NCI-H774 (cell line): ENCODE data around the gene CYTL1.
"Not testable (repeated sequence)": the region's sequence is repeated elsewhere in the genome, so short reads cannot be mapped to it uniquely, and the experiment has no call there.

Experiments
- DNase-seq: peaks from one replicate; lab custom pipeline; 2025; lab: John Stamatoyannopoulos, UW

The CYTL1 gene

DNA sequence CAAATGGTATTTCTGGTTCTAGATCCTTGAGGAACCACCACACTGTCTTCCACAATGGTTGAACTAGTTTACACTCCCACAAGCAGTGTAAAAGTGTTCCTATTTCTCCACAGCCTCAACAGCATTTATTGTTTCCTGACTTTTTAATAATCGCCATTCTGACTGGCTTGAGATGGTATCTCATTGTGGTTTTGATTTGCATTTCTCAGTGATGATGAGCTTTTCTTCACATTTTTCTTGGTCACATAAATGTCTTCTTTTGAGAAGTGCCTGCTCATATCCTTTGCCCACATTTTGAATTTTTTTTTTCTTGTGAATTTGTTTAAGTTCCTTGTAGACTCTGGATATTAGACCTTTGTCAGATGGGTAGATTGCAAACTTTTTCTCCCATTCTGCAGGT, 22.3 kb downstream of the CYTL1 start:
- not testable (repeated sequence) for DNase-seq

DNA sequence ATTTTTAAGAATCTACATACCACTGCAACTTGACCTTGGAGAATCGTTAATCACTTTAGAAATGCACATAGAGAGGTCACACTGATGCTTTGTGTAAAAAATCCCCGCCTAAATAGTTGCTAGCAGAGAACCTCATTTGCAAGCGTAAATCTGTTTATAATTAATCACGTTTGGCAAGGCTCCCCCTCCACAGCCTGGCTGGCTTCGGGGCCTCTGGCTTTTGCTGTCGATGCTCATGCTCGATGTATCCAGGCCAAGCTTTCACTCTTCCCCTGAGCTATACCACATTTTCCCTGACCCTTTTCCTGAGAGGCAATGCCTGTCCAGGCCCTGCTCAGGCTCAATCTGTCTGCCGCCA, 23.4 kb downstream of the CYTL1 start:
- no peak for DNase-seq

DNA sequence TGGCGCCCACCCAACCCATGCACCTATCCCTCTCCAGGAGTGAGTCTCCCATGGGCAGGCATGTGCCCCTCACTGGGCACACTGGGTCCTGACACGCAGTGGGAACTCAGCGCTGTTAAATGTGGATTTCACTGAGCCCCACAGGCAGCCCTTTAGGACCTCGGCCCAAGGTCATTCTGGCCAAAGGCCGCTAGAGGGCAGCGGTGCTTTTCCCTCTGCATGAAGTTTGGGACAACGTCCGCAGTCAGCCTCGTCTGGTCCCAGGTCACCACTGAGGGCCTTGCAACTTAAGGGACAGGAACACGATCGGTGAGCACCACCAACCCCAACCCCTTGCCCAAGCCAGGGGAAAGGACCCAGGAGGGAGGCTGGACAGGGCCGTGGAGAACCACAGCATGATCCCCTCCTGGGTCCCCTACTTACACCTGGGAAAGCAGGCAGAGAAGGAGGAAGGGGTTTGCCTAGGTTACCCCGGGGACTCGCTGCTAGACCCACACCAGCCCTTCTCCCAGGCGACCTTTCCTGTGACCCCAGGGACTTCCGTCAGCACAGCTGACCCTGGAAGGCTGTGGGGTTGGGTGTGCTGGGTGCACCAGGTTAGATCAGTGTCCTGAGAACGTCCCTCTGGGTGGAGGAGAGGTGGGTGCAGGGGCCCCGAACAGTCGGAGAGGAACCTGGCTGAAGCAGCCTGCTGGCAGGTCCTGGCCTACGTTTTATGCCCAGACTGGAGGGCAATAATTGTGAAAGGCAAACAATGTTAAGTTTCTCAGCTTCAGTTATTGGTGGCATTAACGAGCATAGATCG, 24.0 kb downstream of the CYTL1 start:
- peak; percentile 57 for DNase-seq

DNA sequence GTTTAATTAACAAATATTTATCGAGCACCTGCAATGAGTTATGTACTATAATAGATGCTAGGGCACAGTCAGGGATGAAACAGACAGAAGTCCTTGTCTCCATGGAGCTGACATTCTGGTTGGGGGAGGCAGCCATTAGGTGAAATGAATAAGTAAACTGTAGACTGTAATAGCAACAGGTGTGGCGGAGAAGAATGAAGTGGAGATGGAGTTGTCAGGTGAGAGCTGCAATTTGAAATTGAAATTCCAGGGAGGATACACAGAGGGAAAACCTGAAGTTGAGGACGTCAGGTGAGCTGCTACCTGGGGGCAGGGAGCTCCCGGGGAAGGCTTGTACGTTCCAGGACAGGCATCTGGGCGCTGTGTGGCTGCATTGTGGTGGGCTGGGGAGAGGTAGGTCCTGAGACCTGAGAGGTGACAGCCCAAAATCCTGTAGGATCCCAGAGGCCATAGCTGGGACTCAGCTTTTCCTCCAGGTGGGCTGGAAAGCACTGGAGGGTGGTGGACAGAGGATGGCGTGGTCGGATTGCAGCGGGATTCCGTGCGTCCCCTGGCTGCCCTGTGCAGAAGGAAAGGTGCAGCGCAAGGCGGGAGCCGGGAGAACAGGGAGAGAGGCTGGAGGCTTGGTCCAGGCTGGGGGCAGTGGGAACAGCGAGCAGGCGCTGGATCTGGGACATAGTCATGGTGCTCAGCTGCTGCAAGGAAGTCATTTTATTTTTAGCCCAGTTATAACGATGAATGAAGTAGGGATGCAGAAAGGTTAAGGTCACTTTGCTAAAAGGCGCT, 24.8 kb downstream of the CYTL1 start:
- DNase-seq = peak; percentile 33

DNA sequence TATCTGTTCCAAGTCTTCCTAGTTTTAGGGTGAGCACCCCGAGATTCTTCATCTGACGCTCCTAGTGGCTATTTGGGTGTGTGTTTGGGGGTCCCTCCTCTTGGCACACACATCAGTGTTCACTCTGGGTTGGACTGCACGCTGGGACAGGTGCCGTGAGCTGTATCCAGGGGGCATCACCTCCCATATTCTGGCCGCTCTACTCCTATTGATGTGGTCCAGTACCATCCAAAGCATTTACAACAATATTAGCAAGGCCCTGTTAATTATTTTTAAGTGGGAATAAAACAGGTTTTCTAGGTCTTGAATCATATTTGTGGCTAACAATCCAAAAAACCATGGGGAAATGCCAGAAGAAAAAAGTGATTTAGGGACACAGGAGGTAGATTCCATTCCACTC, 26.4 kb downstream of the CYTL1 start:
- DNase-seq = no peak

DNA sequence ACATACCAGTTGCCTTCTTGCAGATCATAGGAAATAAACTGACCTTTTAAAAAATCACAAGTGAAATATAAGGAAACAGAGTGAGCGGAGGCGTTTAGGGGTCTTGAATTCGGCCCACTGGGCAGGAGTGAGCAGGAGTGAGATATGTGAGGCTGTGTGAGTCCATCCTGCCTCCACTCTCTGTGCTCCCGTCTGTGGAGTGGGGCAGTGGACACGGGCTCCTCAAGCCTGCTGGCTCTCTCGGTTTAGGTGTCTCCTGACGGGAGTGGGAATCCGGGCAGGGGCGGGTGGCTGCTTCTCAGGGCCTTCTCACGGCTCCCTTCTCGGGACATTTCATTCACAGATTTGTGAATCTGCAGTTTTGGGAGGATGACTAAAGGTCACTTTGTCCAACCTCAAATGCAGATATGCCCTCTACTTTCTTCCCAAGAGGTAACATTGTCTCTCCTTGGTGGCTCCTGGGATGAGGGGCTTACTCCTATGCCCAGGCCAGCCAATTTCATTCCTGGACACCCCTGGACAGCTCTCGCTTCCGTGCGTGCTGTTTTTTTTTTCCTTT, 27.6 kb downstream of the CYTL1 start:
- no peak for DNase-seq

DNA sequence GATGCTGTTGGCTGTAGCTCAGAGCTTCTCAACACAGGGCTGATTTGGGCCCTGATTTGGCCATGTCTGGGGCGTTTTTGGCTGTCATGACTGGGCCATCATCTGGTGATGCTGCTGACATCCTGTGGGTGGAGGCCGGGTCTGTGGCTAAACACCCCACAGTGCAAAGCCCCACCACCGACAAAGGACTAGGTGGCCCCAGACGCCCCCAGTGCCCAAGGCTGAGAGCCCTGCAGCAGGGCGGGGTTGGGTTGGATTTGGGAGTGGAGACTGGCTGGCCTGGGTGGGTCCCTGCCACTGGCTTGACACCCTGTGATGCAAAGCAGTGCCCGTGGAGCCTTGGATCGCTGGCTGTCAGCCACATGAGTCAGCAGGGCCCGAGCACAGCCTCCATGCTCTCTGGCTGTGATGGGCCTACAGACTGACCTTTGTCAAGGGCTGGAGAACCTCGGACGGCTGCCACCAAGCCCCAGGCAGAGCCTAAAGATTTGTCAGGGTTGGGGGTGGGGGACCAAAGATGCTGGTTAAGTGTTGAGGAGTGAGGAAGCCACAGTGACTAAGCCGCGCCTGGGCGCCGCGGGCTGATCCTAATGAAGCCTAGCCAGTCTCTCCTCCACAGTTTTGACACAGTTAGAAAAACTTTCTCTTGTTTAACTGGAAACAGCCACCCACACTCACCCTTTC, 28.3 kb downstream of the CYTL1 start:
- DNase-seq = no peak

DNA sequence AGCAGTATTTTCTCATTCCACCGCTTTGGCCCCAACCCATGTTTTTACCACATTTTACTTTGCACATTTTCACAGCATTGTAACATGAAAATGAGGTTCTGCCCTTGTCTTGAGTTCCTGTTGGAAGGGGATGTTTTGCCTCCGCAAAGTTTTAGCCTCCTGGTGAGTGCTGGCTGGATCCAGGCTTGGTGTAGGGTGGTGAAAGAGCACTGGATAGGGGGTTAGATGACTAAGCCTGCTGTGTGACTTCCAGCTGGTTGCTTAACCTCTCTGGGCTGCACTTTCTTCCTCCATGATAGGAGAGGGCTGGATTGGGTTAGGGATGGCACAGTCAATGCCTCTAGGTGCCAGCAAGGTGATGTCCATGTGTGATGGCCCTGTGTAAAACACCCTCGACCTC, 28.9 kb downstream of the CYTL1 start:
- DNase-seq = no peak

DNA sequence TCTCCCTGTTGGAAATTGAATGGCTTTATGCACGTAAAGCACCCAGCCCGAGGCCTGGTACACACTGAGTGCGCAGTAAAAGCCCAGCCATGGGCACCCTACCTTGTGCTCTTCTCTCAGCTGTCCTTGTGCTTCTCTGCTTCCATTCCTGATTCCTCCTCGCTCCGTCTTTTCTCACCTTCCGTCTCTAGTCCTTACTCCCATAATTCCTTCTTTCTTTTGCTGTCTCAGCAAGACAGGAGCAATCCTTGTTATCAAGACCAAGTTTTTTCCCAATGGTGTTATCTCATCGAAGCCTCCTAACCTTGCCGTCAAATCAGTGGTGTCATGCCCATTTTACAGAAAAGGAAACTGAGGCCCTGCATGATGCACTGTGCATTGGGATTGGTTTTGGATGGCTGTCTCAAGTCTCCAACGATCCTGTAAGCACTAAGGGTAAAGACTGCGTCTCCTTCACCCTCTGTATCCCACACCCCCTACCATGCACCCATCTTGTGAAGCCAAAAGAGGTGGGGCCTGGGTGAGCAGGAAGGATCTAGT, 30.1 kb downstream of the CYTL1 start:
- DNase-seq = no peak

DNA sequence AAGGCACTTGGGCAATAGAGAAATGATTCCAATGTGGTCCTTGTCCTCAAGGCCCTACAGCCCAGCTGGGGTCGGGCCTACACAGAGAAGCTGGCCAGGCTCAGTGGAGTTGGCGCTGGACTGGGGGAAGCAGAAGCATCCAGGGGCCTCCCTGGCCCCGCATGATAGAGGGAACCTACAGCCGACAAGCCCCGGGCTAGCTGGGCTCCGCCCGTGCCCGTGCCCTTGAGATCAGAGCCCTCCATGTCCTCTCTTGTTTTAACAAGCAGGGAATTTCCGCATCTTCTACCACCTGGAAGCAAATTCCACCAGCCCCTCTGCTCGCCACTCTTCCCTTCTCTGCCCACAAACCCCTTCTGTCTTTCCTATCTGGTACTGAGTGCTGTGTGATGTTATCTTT, 31.6 kb downstream of the CYTL1 start:
- no peak for DNase-seq

DNA sequence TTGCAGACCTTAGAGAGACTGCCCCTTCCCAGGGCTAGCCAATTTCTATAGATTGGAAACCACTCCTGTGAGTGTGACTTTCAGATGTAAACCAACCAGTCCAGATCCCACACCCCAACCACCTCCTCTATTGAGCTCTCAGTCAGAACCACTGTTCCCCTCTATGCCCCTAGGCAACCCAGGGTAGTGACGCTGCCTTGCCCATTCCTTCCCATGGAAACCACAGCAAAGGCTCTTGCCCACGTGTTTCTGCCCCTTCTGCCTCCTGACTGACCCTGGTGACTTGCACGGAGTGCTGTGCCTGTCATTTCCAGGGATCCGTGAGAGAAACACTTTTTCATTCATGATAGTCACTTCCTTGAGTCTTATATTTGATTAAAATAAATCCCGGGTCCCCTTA, 32.4 kb downstream of the CYTL1 start:
- no peak for DNase-seq

DNA sequence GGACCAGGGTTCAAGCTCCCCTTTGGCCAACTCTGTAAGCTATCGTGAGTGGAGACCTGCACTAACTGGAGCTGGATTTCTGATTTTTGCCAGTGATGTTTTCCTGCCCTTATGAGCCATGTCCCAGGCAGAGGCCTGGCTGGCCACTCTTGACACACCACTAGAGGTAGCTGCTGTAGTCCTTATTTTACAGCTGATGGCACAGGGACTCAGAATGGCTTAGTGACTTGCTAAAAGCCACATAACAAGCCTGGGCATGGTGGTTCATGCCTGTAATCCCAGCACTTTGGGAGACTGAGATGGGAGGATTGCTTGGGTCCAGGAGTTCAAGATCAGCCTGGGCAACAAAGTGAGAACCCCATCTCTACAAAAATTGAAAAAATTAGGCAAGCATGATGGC, 33.4 kb downstream of the CYTL1 start:
- no peak for DNase-seq

DNA sequence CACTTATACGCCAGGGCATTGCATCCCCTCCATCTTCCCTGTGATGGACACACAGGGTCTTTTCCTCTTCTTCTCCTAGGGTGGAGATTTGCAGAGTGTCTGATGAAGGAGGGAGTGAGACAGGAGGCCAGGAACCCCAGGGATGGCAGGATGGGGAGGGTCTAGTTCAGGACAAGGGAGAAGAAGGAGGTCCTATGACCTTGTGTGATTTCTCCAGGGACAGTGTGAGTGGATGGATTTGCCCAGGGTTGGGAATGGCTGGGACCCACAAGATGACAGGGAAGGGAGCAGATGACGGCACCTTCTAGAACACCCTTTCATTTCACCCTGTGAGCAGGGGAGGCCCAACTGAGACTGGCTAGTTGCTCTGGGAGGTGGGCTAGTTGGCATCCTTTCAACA, 34.2 kb downstream of the CYTL1 start:
- no peak for DNase-seq

DNA sequence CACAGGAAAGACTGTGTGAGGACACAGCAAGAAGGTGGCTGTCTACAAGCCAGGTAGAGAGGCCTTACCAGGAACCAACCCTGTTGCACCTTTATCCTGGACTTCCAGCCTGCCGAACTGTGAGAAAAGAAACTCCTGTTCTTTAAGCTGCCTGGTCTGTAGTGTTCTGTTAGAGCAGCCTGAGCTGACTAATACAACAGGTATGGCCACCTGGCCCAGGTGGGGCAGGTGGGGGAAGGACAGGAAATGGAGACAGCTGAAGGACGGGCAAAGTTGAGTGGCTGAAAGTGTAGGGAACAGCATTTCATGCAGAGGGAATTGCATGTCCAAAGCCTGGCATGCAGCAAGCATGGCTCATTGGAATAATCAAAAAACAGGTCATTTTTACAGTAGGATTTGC, 35.1 kb downstream of the CYTL1 start:
- no peak for DNase-seq

DNA sequence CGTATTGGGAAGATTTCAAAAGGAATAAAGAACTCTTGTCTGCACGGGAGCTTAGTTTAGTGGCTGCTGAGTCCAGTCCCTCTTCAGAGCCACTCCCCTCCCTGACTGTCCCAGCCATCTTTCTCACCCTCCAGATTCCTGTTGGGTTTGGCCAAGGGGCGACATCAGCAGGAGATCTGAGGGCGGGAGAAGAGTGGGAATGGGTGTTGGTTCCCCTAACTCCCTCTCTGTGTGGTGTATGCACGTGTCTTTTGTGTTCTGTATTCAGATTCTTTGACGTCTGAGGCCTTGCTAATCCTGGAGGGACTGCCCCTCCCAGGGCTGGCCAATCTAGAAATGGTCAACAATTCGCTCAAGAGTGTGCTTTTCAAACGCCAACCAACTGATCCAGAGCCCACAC, 37.4 kb downstream of the CYTL1 start:
- no peak for DNase-seq

DNA sequence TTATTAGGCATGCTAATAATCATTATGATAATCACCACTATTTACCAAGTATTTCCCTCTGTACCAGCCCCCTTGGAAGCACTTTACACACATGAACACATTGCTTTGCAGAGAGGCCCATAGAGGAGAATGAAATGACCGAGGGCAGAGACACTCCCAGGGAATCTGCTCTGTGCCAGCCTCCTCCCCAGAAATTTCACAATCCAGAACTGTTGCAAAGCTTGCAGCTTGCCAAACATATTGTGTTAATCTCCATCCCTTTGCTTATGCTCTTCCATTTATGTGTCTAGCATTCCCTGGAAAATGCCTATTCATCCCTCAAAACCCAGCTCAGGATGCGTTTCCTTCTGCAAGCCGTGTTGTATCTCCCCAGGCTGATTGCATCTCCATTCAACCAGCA, 37.8 kb downstream of the CYTL1 start:
- DNase-seq = no peak

DNA sequence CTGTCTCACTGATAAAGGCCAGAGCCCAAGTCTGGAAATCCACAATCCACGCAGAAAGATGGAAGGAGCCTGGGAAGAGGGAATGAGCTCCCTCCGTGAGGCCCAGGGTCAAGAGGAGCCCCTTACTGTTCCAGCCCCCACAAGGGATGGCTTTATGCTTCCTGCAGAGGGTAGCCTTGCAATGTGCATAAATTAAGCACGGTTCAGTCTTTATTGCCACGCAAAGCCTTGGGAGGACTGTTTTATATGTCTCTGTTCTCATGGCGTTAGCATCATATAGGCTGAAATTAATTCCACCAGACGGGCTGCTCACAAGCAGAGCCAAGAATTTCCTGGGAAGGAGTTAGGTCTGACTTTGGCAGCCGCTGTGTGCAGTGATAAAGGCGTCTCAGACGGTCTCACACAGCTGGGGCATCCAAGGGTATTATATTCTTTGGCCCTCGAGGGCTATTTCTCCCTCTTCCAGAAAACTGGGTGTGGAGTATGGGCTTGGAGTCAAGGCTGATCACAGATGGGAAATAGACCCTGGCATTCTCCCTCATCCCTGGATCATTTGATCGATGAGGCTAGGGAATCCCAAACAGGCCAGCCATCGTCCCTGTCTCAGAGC, 38.5 kb downstream of the CYTL1 start:
- DNase-seq = no peak

DNA sequence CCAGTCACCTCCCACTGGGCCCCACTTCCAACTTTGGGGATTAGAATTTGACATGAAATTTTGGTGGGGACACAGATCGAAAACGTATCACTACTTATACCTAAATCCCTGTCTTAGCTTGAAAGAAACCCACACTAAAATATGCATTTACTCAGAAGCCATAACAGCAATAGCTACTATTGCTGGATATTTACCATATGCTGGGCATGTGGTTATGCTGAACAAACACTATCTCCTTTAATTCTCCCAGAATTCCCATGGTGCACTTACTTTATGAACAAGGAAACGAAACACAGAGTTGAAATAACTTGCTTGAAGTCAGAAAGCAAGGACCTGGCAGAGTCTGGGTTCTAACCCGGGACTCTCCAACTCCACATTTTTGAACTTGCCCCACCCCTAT, 39.3 kb downstream of the CYTL1 start:
- DNase-seq = no peak

DNA sequence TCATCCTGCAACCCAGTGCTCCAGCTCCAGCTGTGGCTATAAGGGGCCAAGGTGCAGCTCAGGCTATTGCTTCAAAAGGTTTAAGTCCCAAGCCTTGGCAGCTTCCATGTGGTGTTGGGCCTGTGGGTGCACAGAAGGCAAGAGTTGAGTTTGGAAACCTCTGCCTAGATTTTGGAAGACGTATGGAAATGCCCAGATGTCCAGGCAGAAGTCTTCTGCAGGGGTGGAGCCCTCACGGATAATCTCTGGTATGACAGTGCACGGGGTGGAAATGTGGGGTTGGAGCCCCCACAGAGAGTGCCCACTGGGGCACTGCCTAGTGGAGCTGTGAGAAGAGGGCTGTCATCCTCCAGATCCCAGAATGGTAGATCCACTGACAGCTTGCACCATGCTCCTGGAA, 44.5 kb downstream of the CYTL1 start:
- DNase-seq = no peak

DNA sequence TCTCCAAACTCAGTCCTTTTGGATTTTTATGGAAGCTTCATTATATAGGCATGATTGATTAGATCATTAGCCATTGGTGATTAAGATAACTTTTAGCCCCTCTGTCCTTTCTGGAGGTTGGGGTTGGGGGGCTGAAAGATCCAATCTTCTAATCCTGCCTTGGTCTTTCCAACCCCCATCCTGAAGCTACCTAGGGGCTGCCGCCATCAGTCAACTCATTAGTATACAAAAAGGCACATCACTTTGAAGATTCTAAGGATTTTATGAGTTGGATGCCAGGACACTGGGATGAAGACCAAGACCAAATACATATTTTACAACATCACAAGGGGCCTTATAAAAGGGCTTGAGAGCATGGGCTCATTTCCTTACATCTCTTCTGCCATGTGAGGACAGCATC, 47.5 kb downstream of the CYTL1 start:
- DNase-seq = no peak

DNA sequence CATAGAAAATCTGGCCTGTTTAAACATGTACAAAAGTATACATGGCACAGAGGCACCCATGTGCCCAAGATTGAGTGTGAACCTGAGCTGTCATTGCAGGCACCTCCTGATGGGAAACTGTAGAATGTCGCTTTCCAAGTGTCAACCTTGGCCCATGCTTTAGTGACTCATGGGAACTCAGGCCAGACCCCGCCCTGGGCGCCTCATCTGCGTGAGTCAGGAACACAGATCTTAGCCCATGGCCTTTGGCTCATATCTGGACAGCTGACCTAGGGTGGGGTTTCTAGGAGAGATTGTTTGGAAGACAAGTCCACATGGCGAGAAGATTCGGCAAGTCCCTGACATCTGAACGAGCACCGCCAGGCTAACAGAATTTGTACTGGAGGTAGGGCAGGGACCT, 50.0 kb downstream of the CYTL1 start:
- no peak for DNase-seq

DNA sequence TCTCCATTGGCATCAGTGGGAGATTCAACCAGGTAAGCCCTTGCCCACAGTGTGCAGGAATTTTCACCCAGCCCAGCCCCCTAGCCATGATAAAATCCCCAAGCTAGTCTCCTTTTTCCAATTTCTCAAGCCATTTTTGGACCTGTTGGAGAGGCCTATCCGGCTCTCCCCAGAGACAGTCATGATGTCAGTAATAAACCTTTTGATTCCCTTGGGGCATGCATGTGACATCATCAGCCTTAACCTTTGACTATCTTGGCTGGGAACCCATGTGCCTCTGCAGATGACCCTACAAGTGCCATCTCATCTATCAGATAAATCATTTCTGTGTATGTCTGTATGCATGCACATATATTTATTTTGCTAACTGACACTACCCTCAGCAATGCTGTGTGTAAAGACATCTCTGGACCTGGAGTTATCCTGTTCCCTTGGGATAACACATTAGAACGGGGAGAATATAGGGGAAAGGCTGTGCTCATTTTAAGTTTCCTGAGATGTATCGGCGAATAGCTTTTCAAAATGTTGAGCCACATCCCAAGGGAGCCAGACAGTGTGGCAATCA, 51.0 kb downstream of the CYTL1 start:
- no peak for DNase-seq
